DMS153 treated with DMSO at 0.1 percent for 48 hours (cell line): Measurements from ENCODE around the gene SH3RF3.
"Not testable (repeated sequence)": the region's sequence is repeated elsewhere in the genome, so short reads cannot be mapped to it uniquely, and the experiment has no call there.

Source experiments
- DNase-seq: peaks from one replicate; lab custom pipeline; 2025; ENCODE audit not compliant: unreplicated experiment; lab: John Stamatoyannopoulos, UW

Gene SH3RF3

DNA sequence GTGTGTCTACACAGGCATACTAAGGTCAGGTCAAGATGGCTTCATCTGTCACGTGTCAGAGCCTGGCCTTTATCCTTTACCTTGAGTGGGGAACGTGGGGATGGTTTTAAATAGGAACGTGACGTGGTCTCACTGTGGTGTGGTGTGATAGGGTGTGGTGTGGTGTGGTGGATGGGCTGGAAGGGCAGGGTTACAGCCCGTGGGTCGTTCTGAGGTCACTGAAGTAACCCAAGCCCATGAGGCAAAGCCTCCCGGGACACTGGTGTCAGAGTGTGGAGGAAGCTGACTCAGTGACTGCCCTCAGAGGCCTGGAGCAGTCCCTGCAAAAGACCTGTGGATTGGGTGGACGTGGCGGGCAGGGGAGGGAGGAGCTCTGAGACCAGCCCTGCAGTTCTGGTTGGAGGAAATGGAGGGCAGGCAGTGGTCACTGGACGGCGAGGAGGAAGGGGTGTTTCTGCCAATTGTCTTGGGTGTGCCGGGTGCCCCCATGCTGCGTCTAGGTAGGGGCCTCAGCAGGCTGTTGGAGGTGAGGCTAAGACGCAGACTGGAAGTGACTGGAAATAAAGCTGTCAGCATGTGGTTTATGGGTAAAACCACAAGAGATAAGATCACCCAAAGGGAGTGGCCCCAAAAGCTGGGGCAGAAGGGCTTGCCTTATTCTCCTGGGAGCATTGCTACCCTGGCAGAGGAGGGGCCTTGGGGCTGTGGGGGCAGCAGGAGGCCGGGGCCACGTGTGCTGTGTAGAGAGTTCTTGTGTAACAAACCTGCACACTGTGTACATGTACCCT, 84.8 kb downstream of the SH3RF3 start:
- no peak for DNase-seq

DNA sequence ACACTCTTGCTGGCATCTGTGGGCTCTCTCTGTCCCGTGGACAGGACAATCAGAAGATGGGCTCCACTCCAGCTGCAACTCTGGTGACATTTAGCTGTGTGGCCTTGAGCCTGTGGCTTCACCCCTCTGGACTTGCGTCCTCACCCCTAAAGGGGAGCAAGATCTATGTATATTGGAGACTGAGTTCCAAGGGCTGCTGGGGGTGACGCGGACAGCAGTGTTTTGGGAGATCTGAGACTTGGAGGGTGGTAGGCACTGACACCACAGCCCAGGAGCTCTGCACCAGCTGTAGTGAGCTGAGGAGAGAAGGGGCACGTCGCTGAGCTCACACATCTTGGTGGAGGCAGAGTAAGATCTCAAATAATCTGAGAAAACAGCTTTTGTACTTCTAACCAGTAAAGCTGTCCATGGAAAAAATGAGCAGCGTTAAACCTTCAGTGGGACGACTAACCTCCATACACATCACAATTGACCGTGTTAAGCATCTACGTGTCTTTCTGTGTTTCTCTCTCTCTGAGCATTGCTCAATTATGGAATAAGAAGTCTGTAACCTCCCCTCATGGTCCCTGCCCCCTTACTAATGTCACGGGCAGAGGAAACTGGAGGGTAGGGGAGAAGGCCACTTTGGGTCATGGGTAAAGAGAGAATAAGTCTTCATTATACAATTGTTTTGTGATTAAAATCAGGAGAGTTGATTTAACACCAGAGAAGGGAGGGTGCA, 85.8 kb downstream of the SH3RF3 start:
- no peak for DNase-seq

DNA sequence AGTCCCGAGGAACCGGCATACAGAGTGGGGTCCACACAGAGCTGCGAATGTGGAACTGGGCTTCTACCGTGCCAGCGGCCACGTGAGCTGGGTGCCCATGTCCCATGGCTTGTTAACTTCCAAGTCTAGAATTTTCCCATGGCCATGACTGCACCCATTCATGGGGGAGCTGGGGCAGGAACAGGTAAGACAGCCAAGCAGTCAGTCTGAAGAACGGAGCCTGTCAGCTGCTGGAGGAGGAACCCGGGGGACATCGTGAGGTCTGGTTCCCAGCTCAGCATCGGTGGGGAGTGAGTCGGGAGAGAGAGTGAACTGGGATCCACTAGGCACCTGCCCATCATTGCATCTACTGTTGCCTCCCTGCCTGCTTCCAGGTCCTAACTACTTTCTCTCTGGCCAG, 86.9 kb downstream of the SH3RF3 start:
- DNase-seq = no peak

- no peak for DNase-seq
Observed at GRCh38 chr2:109216332-109216731, 87.3 kb downstream of the SH3RF3 start.

- no peak for DNase-seq
Observed at GRCh38 chr2:109217362-109218086, 88.5 kb downstream of the SH3RF3 start.

- DNase-seq = peak; percentile 73
Observed at GRCh38 chr2:109218087-109218791, 89.2 kb downstream of the SH3RF3 start.

DNA sequence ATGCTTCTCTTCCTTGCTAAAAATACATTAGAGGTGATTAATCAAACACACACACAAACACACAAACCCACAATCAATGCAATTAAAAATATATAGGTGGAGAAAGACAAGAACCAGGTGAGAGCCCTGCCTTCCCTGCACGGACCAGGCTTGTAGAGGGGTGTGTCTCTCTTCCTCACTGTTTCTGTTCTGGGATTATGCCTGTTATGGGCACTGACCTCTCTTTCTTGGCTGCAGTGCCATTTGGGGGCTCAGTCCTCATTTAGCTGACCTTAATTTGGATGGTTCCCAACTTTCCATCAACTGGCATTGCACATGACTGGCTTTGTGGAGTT, 89.8 kb downstream of the SH3RF3 start:
- peak; percentile 38 for DNase-seq

- DNase-seq = no peak
Observed at GRCh38 chr2:109220860-109221259, 91.9 kb downstream of the SH3RF3 start.

DNA sequence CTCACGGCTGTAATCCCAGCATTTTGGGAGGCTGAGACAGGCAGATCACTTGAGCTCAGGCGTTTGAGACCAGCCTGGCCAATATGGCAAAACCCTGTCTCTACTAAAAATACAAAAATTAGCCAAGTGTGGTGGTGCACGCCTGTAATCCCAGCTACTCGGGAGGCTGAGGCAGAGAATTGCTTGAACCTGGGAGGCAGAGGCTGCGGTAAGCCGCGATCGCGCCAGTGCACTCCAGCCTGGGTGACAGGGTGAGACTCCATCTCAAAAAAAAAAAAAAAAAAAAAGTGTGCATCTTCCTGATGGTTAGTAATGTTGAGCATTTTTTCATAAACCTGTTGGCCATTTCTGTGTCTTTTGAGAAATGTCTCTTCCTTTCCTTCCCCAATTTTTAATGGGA, 92.3 kb downstream of the SH3RF3 start:
- not testable (repeated sequence) for DNase-seq

DNA sequence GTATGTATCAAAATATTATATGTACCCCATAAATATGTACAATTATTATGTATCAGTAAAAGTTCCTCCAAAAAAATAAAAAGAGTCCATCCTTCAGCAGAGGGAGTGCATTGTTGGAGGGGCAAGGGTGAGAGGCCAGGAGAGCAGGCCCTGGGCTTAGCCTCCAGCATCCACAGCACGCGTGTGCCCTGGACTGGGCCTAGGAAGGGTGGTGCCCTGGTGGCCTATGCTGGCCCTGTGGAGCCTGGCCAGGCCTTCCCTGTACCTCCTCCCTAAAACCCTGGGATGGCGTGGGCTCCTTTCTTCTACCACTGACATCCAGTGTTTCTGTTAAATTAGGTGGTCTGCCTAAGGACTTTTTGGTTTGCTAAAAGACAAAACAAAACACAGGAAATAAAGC, 93.4 kb downstream of the SH3RF3 start:
- DNase-seq = no peak

DNA sequence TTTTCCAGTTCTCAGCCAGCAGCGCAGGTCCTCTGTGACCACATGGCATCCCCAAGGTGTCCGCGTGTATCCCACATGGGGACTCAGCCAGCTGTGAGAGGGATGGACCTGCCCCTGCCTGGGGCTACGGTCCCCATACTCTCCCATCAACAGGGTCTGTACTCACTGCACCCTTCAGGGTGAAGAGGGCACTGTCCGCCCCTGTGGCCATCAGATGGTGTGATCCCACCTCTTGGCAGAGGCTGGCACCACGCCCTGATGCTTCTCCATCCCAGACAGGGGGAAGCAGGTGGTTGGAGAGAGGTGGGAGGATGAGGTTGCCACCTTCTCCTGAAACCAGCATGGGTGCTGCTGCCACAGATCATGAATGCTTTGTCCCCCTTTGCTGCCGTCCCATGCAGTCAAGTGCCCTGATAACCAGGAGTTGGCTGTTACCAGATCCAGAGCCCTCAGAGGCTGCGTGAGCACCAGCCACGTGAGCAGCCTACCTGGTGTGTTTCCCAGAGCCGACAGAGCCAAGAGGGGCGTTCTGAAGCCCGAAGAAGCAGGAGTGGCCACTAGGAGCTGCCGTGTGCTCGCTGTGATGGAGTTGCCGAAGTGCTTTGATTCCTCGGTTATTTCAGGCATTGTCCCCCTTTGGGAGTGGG, 93.9 kb downstream of the SH3RF3 start:
- DNase-seq = no peak

DNA sequence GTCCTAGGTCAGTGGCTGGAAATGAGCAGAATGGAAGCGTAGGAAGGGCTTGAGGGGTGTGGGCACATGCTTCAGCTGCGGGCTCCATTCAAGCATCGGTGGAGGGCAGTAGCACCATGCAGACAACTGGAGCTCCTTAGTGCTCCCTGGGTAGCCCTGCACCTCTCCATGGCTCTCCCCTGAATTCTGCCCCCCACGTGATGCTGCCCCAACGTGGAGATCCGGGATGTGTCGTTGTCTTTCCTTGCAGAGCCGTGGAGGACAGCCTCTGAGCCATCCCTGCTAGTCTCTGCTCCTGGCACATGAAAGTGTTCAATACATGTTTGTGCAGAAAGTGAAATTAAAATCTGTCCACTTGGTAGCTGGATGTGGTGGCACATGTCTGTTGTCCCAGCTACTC, 94.5 kb downstream of the SH3RF3 start:
- DNase-seq = no peak

- DNase-seq = not testable (repeated sequence)
Observed at GRCh38 chr2:109224341-109224740, 95.3 kb downstream of the SH3RF3 start.

DNA sequence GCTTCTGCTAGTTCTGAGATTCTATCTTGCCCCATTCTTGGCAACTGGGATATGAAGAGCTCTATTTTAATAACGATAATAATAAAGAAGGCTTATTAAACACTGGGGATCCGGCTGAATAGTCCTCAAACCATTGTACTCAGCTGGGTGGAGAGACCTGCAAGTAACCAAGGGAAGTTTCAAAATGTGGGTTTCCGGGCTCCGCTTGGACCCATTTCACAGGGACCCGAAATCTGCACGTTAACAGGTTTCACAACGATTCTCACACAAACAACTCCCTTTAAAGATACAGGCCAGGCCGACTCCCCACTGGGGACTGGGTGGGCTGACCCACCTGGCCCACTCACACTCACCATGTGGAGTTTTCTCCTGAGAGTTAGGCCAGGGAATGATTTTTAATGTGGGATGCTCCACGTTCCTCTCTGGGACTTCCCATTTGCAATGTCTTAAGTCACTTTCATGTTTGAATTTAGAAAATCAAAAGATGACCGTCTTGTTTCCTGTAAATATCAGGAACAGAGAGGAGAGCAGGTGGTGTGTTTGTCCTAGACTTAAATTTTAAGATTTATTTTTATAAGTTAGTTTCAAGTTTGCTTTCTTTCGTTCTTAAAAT, 96.3 kb downstream of the SH3RF3 start:
- DNase-seq = no peak

- no peak for DNase-seq
Observed at GRCh38 chr2:109226128-109226527, 97.1 kb downstream of the SH3RF3 start.

DNA sequence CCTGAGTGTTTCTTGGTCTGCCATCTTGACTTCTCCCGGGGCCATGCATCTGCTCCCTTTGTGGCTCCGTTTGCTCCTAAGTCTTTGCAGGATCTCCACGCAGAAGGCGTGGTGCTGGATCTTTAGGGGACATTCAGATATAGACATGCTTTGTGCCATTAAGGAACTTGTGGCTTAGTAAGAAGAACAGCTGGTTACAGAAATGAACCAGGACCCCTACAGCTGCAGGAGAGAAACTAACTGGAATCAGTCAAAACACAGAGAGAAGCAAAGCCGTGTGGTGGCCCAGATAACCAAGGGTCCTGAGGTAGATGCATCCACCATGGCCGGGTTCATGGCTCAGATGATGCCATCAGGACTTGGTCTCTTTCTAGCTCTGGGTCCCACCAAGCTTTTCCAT, 97.6 kb downstream of the SH3RF3 start:
- no peak for DNase-seq

DNA sequence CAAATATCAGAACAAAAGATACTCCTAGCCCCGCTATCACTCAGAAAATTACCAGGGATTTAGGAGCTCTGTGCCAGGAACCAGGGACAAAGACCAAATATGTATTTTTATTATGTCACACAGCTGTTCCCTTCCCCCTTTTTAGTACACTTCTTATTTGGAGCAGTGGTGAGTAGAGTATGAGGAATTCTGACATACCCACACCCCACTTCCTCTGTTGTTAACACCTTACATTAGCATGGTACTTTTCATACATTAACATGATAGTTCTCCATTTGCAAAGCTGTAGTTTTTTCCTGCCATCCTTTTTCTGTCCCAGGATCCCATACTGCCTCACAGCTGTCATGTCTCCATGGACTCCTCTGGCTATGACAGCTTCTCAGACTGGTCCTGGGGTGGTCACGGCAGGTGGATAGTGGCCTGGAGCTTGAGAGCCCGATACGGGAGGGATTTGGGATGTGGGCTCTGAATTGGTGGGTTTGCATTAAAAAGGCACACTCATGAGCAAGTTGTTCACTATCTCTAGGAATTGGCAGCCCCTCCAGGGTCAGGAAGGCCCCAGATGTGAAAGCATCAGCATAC, 100.2 kb downstream of the SH3RF3 start:
- no peak for DNase-seq

DNA sequence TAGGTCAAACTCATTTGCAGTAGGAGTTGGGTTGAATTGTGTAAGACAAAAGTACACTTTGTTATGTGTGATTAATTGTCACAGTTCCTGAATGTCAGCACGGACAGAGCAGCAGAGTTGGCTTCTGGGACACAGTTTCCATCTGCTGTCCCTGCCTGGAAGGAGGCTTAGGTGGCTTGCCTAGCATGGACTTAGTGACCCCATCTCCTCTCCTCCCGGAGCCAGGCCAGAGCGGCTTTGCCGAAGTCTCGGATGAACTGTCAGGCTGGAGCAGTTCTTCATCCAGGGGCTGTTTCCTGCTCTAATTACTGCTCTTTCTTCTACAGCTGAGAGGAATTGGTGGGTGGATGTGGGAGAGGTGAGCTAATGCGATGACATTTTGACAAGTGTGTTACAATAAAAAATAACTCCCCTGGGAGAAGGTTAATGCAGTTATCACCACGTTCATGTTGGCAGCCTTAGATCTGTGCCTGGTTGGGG, 102.0 kb downstream of the SH3RF3 start:
- peak; percentile 51 for DNase-seq

- no peak for DNase-seq
Observed at GRCh38 chr2:109231428-109231827, 102.4 kb downstream of the SH3RF3 start.
